HG03097 (cell line): ENCODE measurements around the gene RIC3.

Experiments used
- ATAC-seq: cut with Tn5 transposase; IDR thresholded peaks from one replicate; pipeline ENCODE4 v1.9.1; 2021; ENCODE audit not compliant: unreplicated experiment, low FRiP score

The RIC3 gene

GRCh38 chr11:8070417-8071115 is 98.3 kb downstream of the RIC3 start:
- no peak for ATAC-seq

- ATAC-seq = no peak
Observed at GRCh38 chr11:8069771-8070170, 99.1 kb downstream of the RIC3 start.

GRCh38 chr11:8068605-8069221 is 100.1 kb downstream of the RIC3 start:
- ATAC-seq = no peak

GRCh38 chr11:8067929-8068575 is 100.8 kb downstream of the RIC3 start:
- no peak for ATAC-seq

GRCh38 chr11:8067567-8067928 is 101.3 kb downstream of the RIC3 start:
- no peak for ATAC-seq

- ATAC-seq = no peak
Observed at GRCh38 chr11:8066911-8067455, 101.8 kb downstream of the RIC3 start.

- ATAC-seq = no peak
Observed at GRCh38 chr11:8066036-8066910, 102.6 kb downstream of the RIC3 start.

GRCh38 chr11:8065031-8065430 is 103.8 kb downstream of the RIC3 start:
- ATAC-seq = no peak

GRCh38 chr11:8063324-8063723 is 105.5 kb downstream of the RIC3 start:
- ATAC-seq = no peak

GRCh38 chr11:8062781-8063257 is 106.0 kb downstream of the RIC3 start:
- no peak for ATAC-seq

- no peak for ATAC-seq
Observed at GRCh38 chr11:8061555-8062428, 107.0 kb downstream of the RIC3 start.

- no peak for ATAC-seq
Observed at GRCh38 chr11:8060801-8061554, 107.8 kb downstream of the RIC3 start.

GRCh38 chr11:8060146-8060719 is 108.6 kb downstream of the RIC3 start:
- no peak for ATAC-seq

- ATAC-seq = no peak
Observed at GRCh38 chr11:8059571-8060011, 109.2 kb downstream of the RIC3 start.

GRCh38 chr11:8059030-8059429 is 109.8 kb downstream of the RIC3 start:
- no peak for ATAC-seq

- ATAC-seq = no peak
Observed at GRCh38 chr11:8058216-8058615, 110.6 kb downstream of the RIC3 start.

GRCh38 chr11:8056810-8057463 is 111.9 kb downstream of the RIC3 start:
- ATAC-seq = no peak
